ENCODE data around the gene WNT7B.

Gene WNT7B

DNA sequence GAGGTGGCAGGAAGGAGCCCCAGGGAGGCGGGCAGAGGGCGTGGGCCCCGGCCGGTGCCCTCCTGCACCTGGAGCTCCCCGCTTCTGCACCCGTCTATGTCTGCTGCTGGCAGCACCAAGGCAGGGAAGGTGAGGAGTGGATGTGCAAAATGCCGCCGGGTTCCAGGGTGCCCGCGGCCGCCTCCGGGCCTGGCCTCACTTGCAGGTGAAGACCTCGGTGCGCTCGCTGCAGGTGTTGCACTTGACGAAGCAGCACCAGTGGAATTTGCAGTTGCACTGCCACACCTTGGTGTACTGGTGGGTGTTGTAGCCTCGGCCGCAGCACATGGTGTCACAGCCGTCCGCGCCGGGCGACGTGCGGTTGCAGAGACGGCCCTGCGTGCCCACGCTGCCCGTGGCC, 54.3 kb downstream of the WNT7B start:
- DNase-seq: no peak

- DNase-seq: no peak
These were observed 54.7 kb downstream of the WNT7B start for GRCh38 chr22:45922256-45922655.

- no peak for DNase-seq
These were observed 57.3 kb downstream of the WNT7B start for GRCh38 chr22:45919504-45920286.

- DNase-seq: peak; percentile 18
These were observed 58.2 kb downstream of the WNT7B start for GRCh38 chr22:45918459-45919370.

GRCh38 chr22:45917700-45918458, 59.1 kb downstream of the WNT7B start:
- DNase-seq: no peak

DNA sequence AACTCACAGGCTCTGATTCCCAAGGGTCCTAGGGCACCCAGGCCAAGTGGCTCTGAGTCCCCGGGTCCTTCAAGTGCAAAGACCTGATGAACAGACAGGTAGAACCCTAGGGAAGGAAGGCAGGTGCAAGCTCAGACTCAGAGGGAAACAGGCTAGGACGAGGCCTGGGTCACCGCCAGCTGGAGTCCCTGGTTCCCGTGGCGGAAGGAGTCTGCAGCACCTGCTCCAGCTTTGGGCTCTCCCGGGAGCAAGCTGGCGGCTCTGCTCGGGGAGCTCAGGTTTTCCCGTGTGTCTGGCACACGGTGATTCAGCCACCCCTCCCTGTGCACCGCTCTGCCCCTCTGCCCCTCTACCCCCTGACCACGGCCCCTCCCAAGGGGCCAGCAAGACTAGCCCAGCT, 59.8 kb downstream of the WNT7B start:
- DNase-seq: no peak

DNA sequence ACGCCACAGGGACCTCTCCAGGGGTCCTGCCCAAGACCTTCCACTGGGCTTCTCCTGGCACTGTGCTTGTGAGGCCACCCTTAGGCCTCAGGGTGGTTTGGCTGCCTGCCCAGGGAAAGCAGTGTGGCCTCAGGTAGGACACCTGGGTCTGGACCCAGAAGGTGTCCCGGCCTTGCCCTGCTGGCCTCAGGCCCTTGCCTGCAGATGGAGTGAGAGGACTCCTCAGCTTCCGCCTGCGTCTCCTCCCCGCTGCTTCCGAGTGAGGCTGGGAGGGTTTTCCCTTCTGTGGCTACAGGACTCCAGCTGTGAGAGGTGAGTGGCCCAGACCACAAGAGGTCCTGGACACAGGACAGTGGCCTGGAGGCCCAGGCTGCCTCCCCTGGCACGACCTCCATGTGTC, 60.4 kb downstream of the WNT7B start:
- no peak for DNase-seq

DNA sequence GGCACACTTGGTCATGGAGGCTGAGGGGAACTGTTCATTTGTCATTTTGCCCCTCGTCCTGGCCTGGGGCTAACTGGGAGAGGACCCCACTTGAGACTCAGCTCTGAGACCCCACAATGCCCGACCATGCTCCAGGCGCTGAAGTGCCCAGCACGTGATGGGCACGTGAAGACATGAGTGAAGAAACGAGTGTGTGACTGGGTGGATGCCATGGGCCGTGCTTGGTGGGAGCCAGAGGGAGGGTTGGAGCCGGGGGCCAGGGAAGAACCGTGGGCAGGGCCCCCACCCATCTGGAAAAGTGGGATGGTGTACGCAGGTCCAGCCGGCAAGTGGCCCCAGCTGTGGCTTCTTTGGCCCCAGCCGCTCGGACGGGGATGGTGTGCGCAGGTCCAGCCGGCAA, 61.1 kb downstream of the WNT7B start:
- no peak for DNase-seq

GRCh38 chr22:45915151-45915550, 61.8 kb downstream of the WNT7B start:
- DNase-seq: no peak

DNA sequence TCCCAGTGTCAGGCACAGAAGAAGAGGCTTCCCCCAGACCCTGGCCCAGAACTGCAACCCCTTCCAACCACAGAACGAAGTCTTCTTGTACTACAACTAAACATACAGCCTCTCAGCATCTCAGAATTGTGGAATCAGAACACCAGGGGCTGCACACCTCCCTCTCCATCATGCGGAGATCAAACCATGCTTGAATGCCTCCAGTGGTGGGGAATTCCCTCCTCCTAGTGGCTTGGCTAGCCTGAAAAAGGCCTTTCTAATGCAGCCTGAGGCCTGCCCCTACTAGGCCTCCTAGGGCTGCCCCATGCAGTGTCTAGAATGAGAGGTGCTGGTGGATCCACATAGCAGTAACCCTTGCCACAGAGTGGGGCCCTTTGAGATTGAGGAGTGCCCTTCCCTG, 62.7 kb downstream of the WNT7B start:
- DNase-seq: no peak

GRCh38 chr22:45912910-45913309, 64.1 kb downstream of the WNT7B start:
- DNase-seq: no peak

GRCh38 chr22:45911601-45912271, 65.2 kb downstream of the WNT7B start:
- DNase-seq: peak; percentile 4

GRCh38 chr22:45910928-45911467, 66.0 kb downstream of the WNT7B start:
- DNase-seq: no peak

DNA sequence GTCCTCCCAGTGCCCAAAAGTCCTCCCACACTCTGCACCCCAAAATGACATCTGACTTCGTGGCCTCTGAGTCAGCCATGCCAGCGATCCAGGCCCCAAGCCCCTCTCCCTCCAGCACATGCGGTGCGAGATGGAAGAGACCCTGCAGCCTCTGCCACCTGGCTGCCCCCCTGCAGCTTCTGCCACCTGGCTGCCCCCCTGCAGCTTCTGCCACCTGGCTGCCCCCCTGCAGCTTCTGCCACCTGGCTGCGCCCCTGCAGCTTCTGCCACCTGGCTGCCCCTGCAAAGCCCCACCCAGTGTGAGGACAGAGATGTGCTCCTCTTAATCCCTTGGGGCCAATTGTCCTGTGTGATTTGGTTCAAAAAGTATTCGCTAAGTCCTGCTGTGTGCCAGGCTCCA, 68.0 kb downstream of the WNT7B start:
- DNase-seq: no peak

GRCh38 chr22:45907996-45908395, 69.0 kb downstream of the WNT7B start:
- DNase-seq: no peak

GRCh38 chr22:45907378-45907777, 69.6 kb downstream of the WNT7B start:
- DNase-seq: no peak

GRCh38 chr22:45906946-45907345, 70.0 kb downstream of the WNT7B start:
- DNase-seq: no peak

DNA sequence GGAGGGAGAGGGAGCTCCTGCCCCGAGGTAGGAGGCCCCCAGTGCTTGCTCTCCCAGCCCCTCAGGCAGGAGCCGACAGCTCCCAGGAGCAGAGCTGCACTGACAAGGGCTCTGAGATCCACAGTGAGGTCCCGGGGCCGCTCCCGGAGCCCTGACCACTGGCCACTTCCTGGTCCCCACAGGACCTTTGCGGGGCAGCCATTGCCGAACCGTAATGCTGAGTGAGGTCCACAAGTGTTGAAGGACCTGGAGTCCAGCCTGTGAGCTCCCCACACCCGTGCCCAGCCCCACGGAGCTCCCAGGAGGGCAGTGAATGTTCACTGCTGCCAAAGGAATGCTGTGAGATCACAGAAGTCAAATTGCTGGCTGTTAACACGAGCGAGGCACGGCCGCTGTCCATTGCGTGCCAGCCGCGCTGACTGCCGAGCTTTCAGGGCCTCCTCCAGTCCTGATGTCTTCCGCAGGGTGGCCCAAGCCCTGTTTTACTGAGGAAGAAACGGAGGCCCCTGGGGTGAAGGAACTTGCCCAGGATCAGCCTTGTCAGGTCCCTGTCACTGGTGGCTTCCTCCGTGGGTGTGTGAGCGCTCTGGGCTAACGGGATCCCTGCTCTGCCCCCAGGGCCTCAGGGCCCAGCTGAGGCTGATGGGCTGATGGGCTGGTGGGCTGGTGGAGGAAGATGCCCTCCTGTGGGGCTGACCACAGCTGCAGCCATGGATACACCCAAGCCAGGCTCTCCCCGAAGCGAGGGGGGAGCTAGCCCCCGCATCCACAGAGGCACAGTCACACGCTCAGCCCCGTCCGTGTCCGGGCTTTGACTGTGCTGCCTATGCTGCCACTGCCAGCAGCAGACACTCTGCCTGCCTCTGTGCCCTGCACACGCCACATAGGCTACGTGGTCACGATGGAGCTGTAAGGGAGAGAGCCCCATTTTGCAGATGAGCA, 70.8 kb downstream of the WNT7B start:
- no peak for DNase-seq

GRCh38 chr22:45905326-45905923, 71.5 kb downstream of the WNT7B start:
- no peak for DNase-seq

- no peak for DNase-seq
These were observed 72.7 kb downstream of the WNT7B start for GRCh38 chr22:45904236-45904635.
